Mesodermal cell (in vitro differentiated cells): ENCODE data around the gene DNM3.

Source experiments
- H3K27ac ChIP-seq: 2 replicates; pipeline ENCODE4 v1.7.0; 2013; ENCODE audit warnings: mild to moderate bottlenecking, low read depth, low read length, moderate library complexity; ENCODE audit not compliant: severe bottlenecking
- H3K36me3 ChIP-seq: 2 replicates; pipeline ENCODE4 v1.7.1; 2013; ENCODE audit warnings: mild to moderate bottlenecking, low read length, moderate library complexity; ENCODE audit not compliant: control insufficient read depth, insufficient read depth
- H3K4me1 ChIP-seq: one replicate; pipeline ENCODE4 v1.7.1; 2013; ENCODE audit warnings: mild to moderate bottlenecking, low read length; ENCODE audit not compliant: insufficient read depth, control insufficient read depth, poor library complexity, severe bottlenecking
- H3K4me3 ChIP-seq: 2 replicates; pipeline ENCODE4 v1.7.0; 2013; ENCODE audit warnings: low read length, control low read depth, mild to moderate bottlenecking; ENCODE audit not compliant: insufficient read depth, poor library complexity, severe bottlenecking; ENCODE audit errors: extremely low read depth
- H3K9me3 ChIP-seq: 2 replicates; pipeline ENCODE4 v1.7.1; 2013; ENCODE audit warnings: mild to moderate bottlenecking, low read length, moderate library complexity; ENCODE audit not compliant: control insufficient read depth
- WGBS, 2 experiments: methylation state at CpG; one replicate each; pipeline ENCODE4 v1.1.5; 2013; ENCODE audit warnings: missing lambda C conversion rate in 2 of 2; ENCODE audit not compliant: insufficient coverage in 2 of 2; 5-methylcytosine and 5-hydroxymethylcytosine counted together

The DNM3 gene

GRCh38 chr1:171941920-171942319, 100.6 kb downstream of the DNM3 start:
- WGBS, 2 experiments, result 83 to 100% methylated on average over 1 of the region's 1 CpG
- H3K36me3 ChIP-seq, result no peaks in the 10 kb centered on the region
- H3K4me3 ChIP-seq, result no peak overlapping the region
- no peaks in the 10 kb centered on the region for H3K4me1 ChIP-seq
- no peaks in the 10 kb centered on the region for H3K9me3 ChIP-seq
- no peak overlapping the region for H3K27ac ChIP-seq

GRCh38 chr1:171943973-171944561, 102.8 kb downstream of the DNM3 start:
- H3K4me1 ChIP-seq, result no peaks in the 10 kb centered on the region
- H3K27ac ChIP-seq, result no peak overlapping the region
- 78 to 100% methylated on average over 1 to 3 of the region's 3 CpGs for WGBS, 2 experiments
- no peak overlapping the region for H3K4me3 ChIP-seq
- no peaks in the 10 kb centered on the region for H3K9me3 ChIP-seq
- no peaks in the 10 kb centered on the region for H3K36me3 ChIP-seq

GRCh38 chr1:171948511-171948910, 107.2 kb downstream of the DNM3 start:
- Histone ChIP-seq H3K9me3 (no peaks in the 10 kb centered on the region), H3K4me1 (no peaks in the 10 kb centered on the region), H3K27ac (no peak overlapping the region), H3K36me3 (no peaks in the 10 kb centered on the region), H3K4me3 (no peak overlapping the region)
- WGBS, 2 experiments, result 88% methylated on average over 1 of the region's 1 CpG; no CpG with 5 or more reads in 1 of the 2 experiments

GRCh38 chr1:171949316-171949715, 108.0 kb downstream of the DNM3 start:
- Histone ChIP-seq H3K27ac (no peak overlapping the region), H3K36me3 (no peaks in the 10 kb centered on the region), H3K4me3 (no peak overlapping the region), H3K4me1 (no peaks in the 10 kb centered on the region), H3K9me3 (no peaks in the 10 kb centered on the region)
- 80 to 95% methylated on average over 1 to 2 of the region's 2 CpGs for WGBS, 2 experiments

GRCh38 chr1:171953835-171954234, 112.5 kb downstream of the DNM3 start:
- Histone ChIP-seq H3K4me1 (no peaks in the 10 kb centered on the region), H3K4me3 (no peak overlapping the region), H3K36me3 (no peaks in the 10 kb centered on the region), H3K27ac (no peak overlapping the region), H3K9me3 (no peaks in the 10 kb centered on the region)
- 86% methylated on average over 1 of the region's 1 CpG; no CpG with 5 or more reads in 1 of the 2 experiments for WGBS, 2 experiments

GRCh38 chr1:171954361-171954760, 113.1 kb downstream of the DNM3 start:
- no peaks in the 10 kb centered on the region for H3K9me3 ChIP-seq
- H3K36me3 ChIP-seq, result no peaks in the 10 kb centered on the region
- H3K4me3 ChIP-seq, result no peak overlapping the region
- H3K27ac ChIP-seq, result no peak overlapping the region
- 100% methylated on average over 3 of the region's 4 CpGs; no CpG with 5 or more reads in 1 of the 2 experiments for WGBS, 2 experiments
- H3K4me1 ChIP-seq, result no peaks in the 10 kb centered on the region

GRCh38 chr1:171961861-171962260, 120.6 kb downstream of the DNM3 start:
- H3K27ac ChIP-seq, result no peak overlapping the region
- H3K36me3 ChIP-seq, result no peaks in the 10 kb centered on the region
- no peaks in the 10 kb centered on the region for H3K9me3 ChIP-seq
- peaks cover 3% of the 10 kb centered on the region for H3K4me1 ChIP-seq
- no peak overlapping the region for H3K4me3 ChIP-seq
- no CpG with 5 or more reads among the region's 1 CpG for WGBS, 2 experiments

GRCh38 chr1:171963762-171964161, 122.5 kb downstream of the DNM3 start:
- WGBS, 2 experiments, result no CpG with 5 or more reads among the region's 1 CpG
- Histone ChIP-seq H3K27ac (no peak overlapping the region), H3K4me3 (no peak overlapping the region), H3K4me1 (peaks cover 6% of the 10 kb centered on the region), H3K9me3 (no peaks in the 10 kb centered on the region), H3K36me3 (no peaks in the 10 kb centered on the region)

GRCh38 chr1:171965777-171966176, 124.5 kb downstream of the DNM3 start:
- H3K4me1 ChIP-seq, result peaks cover 6% of the 10 kb centered on the region
- H3K4me3 ChIP-seq, result no peak overlapping the region
- H3K36me3 ChIP-seq, result no peaks in the 10 kb centered on the region
- H3K9me3 ChIP-seq, result no peaks in the 10 kb centered on the region
- H3K27ac ChIP-seq, result no peak overlapping the region
- no CpG with 5 or more reads among the region's 2 CpGs for WGBS, 2 experiments

GRCh38 chr1:171966426-171967220, 125.3 kb downstream of the DNM3 start:
- Histone ChIP-seq H3K4me1 (peaks cover 6% of the 10 kb centered on the region), H3K36me3 (no peaks in the 10 kb centered on the region), H3K4me3 (no peak overlapping the region), H3K9me3 (no peaks in the 10 kb centered on the region), H3K27ac (no peak overlapping the region)
- WGBS, 2 experiments, result 16 to 38% methylated on average over 2 to 3 of the region's 3 CpGs

GRCh38 chr1:171969226-171969625, 127.9 kb downstream of the DNM3 start:
- H3K9me3 ChIP-seq, result no peaks in the 10 kb centered on the region
- WGBS, 2 experiments, result 44% methylated on average over 1 of the region's 2 CpGs; no CpG with 5 or more reads in 1 of the 2 experiments

More at GRCh38 chr1:171969226-171969625, 127.9 kb downstream of the DNM3 start:
- Histone ChIP-seq H3K36me3 (no peaks in the 10 kb centered on the region), H3K4me1 (peaks cover 6% of the 10 kb centered on the region), H3K4me3 (no peak overlapping the region), H3K27ac (no peak overlapping the region)
